ENCODE results near the gene HRAS.

The HRAS gene

DNA sequence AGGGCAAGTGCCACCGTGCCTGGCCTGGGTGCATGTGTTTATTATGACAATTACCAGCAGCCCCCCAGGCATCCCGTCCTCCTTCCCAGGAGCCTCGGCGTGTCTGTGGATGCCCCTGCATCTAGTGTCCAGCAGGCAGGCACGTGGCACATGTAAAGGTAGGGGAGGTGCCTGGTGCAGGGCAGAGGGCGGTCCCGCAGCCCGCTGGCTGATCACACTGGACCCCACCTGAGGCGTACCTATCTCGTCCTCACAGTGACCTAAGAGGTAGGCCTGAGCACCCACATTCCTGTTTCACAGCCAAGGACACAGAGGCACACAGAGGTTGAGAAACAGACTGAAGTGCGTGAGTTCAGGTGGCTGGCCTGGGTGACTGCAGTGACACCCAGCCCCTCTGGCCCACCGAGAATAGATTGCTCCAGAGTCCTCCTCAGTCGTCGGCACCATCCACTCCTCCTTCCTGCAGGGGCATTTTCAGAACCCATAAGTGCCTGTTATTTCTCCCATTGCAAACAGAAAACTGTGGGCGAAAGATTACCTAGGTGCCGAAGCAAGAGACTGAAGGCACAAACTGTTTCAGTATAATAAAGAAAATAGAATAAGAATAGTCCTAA is 37.9 kb upstream of the HRAS start:
- Mint-ChIP-seq H3K27me3 (ENCODE audit: low read depth) (peaks cover 12% of the 10 kb centered on the region), H3K36me3 (ENCODE audit: low read depth) (peaks cover 6% of the 10 kb centered on the region), H3K4me3 (no peak overlapping the region), H3K27ac (no peak overlapping the region), H3K4me1 (ENCODE audit: low read depth) (peaks cover 22% of the 10 kb centered on the region), H3K9me3 (no peaks in the 10 kb centered on the region)

- no peak overlapping the region for H3K27ac Mint-ChIP-seq
- H3K4me1 Mint-ChIP-seq (ENCODE audit: low read depth), result peaks cover 21% of the 10 kb centered on the region
- peaks cover 12% of the 10 kb centered on the region for H3K27me3 Mint-ChIP-seq (ENCODE audit: low read depth)
- H3K9me3 Mint-ChIP-seq, result no peaks in the 10 kb centered on the region
- H3K36me3 Mint-ChIP-seq (ENCODE audit: low read depth), result peaks cover 2% of the 10 kb centered on the region
- no peak overlapping the region for H3K4me3 Mint-ChIP-seq
Measured at GRCh38 chr11:571802-572185, 36.4 kb upstream of the HRAS start.

DNA sequence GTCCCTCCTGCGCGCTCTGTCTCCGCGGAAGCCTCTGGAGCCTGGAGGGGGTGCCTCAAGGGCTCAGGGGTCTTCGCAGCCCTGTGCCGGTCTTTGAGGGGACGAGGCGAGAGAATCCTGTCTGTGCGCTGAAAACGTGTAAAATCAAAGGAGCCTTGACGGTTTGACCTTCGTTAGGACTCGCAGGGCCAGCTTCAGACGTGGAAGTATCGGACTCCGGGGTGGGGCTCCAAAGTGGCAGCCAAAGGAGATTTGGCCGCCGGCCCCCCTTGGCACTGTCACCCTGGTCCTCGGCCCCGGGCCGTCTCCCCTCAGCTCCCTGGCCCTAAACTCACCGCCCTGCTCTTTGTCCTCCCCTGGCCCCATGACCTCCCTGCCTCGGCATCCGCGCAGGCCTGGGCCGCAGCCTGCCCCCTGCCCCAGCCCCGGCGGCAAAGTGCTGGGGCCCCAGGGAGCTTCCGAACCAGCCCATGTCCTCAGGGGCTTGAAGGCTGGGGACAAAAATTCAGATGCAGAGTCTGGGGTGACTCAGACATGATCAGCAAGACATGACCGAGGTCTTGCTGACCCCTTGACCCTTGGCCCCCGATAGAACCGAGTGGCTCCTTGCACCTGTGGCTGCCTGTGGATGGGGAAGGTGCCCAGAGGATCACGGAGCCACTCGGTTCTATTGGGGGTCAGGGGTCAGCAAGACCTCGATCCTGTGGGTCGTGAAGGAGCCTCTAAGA is 33.9 kb upstream of the HRAS start:
- Mint-ChIP-seq H3K4me3 (peak overlapping the region; percentile 76), H3K27me3 (ENCODE audit: low read depth) (peaks cover 4% of the 10 kb centered on the region), H3K9me3 (no peaks in the 10 kb centered on the region), H3K4me1 (ENCODE audit: low read depth) (peaks cover 13% of the 10 kb centered on the region), H3K36me3 (ENCODE audit: low read depth) (no peaks in the 10 kb centered on the region), H3K27ac (peak overlapping the region; percentile 49)

DNA sequence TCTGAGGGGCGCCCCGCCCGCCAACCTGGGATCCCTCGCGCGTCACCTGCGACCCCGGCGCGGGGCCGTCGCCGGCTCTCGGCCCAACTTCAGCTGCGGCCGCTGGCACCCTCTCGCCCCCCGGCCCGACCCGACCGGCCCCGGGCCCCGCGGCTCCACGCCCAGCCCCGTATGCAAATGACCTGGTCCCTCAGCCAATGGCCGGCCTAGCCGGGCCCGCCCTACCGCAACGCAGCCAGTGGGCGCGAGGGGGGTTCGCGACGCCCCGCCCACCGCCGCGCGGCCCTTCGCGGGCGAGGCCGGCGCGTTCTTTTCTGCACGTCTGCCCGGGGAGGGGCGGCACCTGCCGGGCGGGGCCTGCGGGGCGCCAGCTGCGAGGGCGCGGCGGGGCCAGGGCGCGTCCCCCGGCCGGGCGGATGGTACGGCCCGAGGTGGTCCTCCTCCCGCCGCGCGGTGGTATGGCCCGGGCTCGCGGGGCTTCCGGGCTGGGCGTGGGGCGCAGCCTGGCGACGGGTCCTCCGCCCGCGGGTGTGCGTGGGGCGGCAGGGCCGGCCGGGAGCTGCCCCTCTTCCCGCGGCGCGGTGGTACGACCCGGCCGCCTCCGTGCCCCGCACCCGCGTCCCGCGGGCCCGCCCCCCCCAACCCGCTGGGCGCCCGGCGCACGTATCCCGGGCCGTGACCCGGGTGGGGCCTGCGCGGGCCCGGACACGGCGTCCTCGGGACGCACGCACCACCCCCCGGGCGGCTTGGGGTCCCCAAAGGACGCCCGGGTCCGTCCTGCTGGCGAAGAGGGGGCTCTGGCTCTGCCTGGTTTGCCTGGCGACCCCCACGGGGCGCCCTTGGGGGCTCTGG is 33.2 kb upstream of the HRAS start:
- peaks cover 9% of the 10 kb centered on the region for H3K4me1 Mint-ChIP-seq (ENCODE audit: low read depth)
- H3K4me3 Mint-ChIP-seq, result peak overlapping the region; percentile 76
- H3K27me3 Mint-ChIP-seq (ENCODE audit: low read depth), result no peaks in the 10 kb centered on the region
- H3K36me3 Mint-ChIP-seq (ENCODE audit: low read depth), result no peaks in the 10 kb centered on the region
- no peak overlapping the region for H3K27ac Mint-ChIP-seq
- no peaks in the 10 kb centered on the region for H3K9me3 Mint-ChIP-seq

- peaks cover 9% of the 10 kb centered on the region for H3K4me1 Mint-ChIP-seq (ENCODE audit: low read depth)
- H3K27ac Mint-ChIP-seq, result peak overlapping the region; percentile 69
- no peaks in the 10 kb centered on the region for H3K27me3 Mint-ChIP-seq (ENCODE audit: low read depth)
- H3K4me3 Mint-ChIP-seq, result peak overlapping the region; percentile 77
- H3K36me3 Mint-ChIP-seq (ENCODE audit: low read depth), result no peaks in the 10 kb centered on the region
- no peaks in the 10 kb centered on the region for H3K9me3 Mint-ChIP-seq
Measured at GRCh38 chr11:567629-568292, 32.4 kb upstream of the HRAS start.

DNA sequence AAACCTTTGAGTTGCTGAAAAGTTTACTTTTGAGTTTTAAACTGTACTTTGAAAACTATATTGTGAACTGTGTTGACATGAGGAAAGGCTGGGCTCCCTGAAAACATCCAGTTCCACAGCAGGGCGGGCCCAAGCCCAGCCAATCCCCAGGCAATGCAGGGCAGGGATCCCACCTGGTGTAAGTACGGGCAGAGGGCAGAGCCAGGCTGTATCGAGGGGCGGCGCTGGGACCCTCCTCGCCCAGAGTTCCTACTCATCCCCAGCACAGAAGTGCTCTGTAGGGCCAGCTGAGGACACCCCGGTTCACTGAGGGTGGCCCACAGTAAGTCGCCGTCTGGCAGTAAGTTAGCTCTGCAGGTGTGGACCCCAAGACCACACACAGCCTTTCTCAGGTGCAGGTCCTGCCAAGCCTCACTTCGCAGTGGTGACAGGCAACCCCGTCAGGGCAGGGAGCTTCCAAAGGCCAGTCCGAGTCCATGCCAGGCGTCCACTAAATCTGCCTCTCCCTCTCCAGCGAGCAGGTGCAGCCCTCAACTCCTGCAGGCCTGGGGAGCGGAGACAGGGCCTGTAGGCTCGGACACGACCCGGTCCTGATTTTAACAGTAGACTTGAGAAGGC is 31.7 kb upstream of the HRAS start:
- Mint-ChIP-seq H3K27ac (peak overlapping the region; percentile 69), H3K4me3 (peak overlapping the region; percentile 77), H3K9me3 (no peaks in the 10 kb centered on the region), H3K36me3 (ENCODE audit: low read depth) (no peaks in the 10 kb centered on the region), H3K4me1 (ENCODE audit: low read depth) (peaks cover 9% of the 10 kb centered on the region), H3K27me3 (ENCODE audit: low read depth) (no peaks in the 10 kb centered on the region)

DNA sequence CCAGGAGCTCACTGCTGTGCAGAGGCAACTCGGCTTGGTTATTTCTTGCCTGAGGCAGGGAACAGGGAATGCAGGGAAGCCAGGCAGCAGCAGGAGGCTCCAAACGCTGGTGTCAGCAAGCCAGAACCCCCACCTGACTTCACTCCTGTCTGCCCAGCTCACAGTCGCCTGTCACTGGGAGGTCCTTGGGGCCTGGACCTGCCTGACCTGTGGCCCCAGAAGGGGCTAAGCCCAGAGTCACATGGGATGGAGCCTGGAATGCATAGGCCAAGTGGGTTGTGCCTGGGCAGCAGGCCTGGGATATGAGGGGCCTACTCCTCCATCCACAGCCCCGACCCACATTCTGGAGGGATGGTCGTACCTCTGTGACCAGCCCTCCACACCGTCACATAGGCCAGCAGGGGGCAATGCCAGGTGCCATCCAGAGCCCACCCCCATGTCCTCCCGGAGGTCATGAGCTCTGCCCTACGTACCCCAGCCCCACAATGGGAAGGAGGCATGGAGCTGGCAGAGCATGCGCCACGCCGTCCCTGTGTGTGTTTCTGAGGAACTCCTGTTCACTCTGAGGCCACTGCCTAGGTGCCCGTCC is 30.6 kb upstream of the HRAS start:
- Mint-ChIP-seq H3K9me3 (no peaks in the 10 kb centered on the region), H3K4me3 (no peak overlapping the region), H3K4me1 (ENCODE audit: low read depth) (peaks cover 13% of the 10 kb centered on the region), H3K27ac (no peak overlapping the region), H3K27me3 (ENCODE audit: low read depth) (no peaks in the 10 kb centered on the region), H3K36me3 (ENCODE audit: low read depth) (no peaks in the 10 kb centered on the region)

GRCh38 chr11:563812-564578 is 28.6 kb upstream of the HRAS start:
- H3K4me3 Mint-ChIP-seq, result no peak overlapping the region
- H3K4me1 Mint-ChIP-seq (ENCODE audit: low read depth), result peaks cover 18% of the 10 kb centered on the region
- H3K36me3 Mint-ChIP-seq (ENCODE audit: low read depth), result no peaks in the 10 kb centered on the region
- no peaks in the 10 kb centered on the region for H3K9me3 Mint-ChIP-seq
- no peak overlapping the region for H3K27ac Mint-ChIP-seq
- H3K27me3 Mint-ChIP-seq (ENCODE audit: low read depth), result peaks cover under 1% of the 10 kb centered on the region

DNA sequence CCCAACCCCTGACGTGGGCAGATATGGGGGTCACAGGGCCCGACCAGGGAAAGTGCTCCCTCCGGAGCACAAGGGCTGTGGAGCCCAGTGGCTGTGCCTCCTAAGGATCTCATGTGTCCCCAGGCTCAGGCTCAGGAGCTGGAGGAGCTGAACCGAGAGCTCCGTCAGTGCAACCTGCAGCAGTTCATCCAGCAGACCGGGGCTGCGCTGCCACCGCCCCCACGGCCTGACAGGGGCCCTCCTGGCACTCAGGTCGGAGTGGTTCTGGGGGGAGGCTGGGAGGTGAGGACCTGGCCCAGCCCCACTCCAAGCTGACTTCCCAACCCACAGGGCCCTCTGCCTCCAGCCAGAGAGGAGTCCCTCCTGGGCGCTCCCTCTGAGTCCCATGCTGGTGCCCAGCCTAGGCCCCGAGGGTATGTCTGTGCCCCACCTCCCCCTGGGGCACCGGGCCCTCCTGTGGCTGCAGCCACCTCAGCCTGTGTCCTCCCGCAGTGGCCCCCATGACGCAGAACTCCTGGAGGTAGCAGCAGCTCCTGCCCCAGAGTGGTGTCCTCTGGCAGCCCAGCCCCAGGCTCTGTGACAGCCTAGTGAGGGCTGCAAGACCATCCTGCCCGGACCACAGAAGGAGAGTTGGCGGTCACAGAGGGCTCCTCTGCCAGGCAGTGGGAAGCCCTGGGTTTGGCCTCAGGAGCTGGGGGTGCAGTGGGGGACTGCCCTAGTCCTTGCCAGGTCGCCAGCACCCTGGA is 27.9 kb upstream of the HRAS start:
- H3K27ac Mint-ChIP-seq, result no peak overlapping the region
- no peaks in the 10 kb centered on the region for H3K9me3 Mint-ChIP-seq
- no peaks in the 10 kb centered on the region for H3K36me3 Mint-ChIP-seq (ENCODE audit: low read depth)
- H3K4me3 Mint-ChIP-seq, result no peak overlapping the region
- peaks cover 18% of the 10 kb centered on the region for H3K4me1 Mint-ChIP-seq (ENCODE audit: low read depth)
- H3K27me3 Mint-ChIP-seq (ENCODE audit: low read depth), result peaks cover 4% of the 10 kb centered on the region

DNA sequence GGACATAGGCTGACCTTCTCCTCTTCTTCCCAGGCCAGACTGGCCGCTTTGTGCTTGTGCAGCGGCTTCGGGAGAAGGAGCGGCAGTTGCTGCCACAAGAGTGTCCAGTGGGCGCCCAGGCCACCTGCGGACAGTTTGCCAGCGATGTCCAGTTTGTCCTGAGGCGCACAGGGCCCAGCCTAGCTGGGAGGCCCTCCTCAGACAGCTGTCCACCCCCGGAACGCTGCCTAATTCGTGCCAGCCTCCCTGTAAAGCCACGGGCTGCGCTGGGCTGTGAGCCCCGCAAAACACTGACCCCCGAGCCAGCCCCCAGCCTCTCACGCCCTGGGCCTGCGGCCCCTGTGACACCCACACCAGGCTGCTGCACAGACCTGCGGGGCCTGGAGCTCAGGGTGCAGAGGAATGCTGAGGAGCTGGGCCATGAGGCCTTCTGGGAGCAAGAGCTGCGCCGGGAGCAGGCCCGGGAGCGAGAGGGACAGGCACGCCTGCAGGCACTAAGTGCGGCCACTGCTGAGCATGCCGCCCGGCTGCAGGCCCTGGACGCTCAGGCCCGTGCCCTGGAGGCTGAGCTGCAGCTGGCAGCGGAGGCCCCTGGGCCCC is 26.8 kb upstream of the HRAS start:
- no peaks in the 10 kb centered on the region for H3K9me3 Mint-ChIP-seq
- no peak overlapping the region for H3K27ac Mint-ChIP-seq
- H3K27me3 Mint-ChIP-seq (ENCODE audit: low read depth), result peaks cover 11% of the 10 kb centered on the region

GRCh38 chr11:561148-562003 is 26.0 kb upstream of the HRAS start:
- H3K9me3 Mint-ChIP-seq, result no peaks in the 10 kb centered on the region
- no peaks in the 10 kb centered on the region for H3K36me3 Mint-ChIP-seq (ENCODE audit: low read depth)
- peaks cover 18% of the 10 kb centered on the region for H3K27me3 Mint-ChIP-seq (ENCODE audit: low read depth)
- peak overlapping the region; percentile 70 for H3K27ac Mint-ChIP-seq
- H3K4me3 Mint-ChIP-seq, result peak overlapping the region; percentile 89
- H3K4me1 Mint-ChIP-seq (ENCODE audit: low read depth), result peaks cover 8% of the 10 kb centered on the region

More for the DNA sequence above, 26.8 kb upstream of the HRAS start:
- Mint-ChIP-seq H3K4me3 (peak overlapping the region; percentile 89), H3K36me3 (ENCODE audit: low read depth) (no peaks in the 10 kb centered on the region), H3K4me1 (ENCODE audit: low read depth) (peaks cover 13% of the 10 kb centered on the region)
